ENCODE measurements around the gene CACHD1. TPM values are rescaled to one million over a fixed set of nuclear protein-coding genes. Genes with fewer than 3 reads are reported as not detected.

Gene CACHD1
- polyA plus RNA-seq, 2 of the 4 experiments (the other 2 are of a cell fraction): 0.72 to 1.6 TPM

DNA sequence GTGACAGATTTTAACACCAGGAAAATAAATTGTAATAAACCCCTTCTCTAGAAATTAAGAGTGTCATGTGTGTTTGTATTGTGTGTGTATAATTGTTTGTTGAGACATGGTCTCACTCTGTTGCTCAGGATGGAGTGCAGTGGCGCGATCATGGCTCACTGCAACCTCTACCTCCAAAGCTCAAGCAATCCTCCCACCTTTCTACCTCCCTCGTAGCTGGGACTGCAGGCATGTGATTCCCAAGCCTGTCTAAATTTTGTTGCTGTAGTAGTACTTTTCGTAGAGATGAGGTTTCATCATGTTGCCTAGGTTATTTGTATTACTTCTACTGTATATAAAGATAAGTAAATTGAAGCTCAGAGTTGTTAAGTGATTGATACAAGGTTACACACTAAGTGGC is 206.5 kb downstream of the CACHD1 start:
- TF ChIP-seq EP300 (IDR thresholded peaks at IDR 0.05) (no peak), NFE2L2 (conservative IDR thresholded peaks at IDR 0.05; ENCODE audit: low read length) (no peak), MYC (IDR thresholded peaks at IDR 0.05; ENCODE audit: borderline replicate concordance, low read length) (no peak), JUN (IDR thresholded peaks at IDR 0.05) (no peak), CTCF (IDR thresholded peaks at IDR 0.05) (no peak), PHF8 (IDR thresholded peaks at IDR 0.05; ENCODE audit: borderline replicate concordance, low read depth) (no peak), RCOR1 (IDR thresholded peaks at IDR 0.05; ENCODE audit: low read depth, low read length) (no peak), RAD21 (conservative IDR thresholded peaks at IDR 0.05 in 1 of 2, IDR thresholded peaks at IDR 0.05 in 1 of 2) (no peak), HOXB13 (CRISPR knock-in tag; IDR thresholded peaks at IDR 0.05; ENCODE audit: low read depth) (no peak), POLR2A (IDR thresholded peaks at IDR 0.05; ENCODE audit: low read length) (no peak), RNF2 (IDR thresholded peaks at IDR 0.05; ENCODE audit: borderline replicate concordance, low read depth) (no peak), REST (IDR thresholded peaks at IDR 0.05) (no peak), HOXA7 (CRISPR knock-in tag; IDR thresholded peaks at IDR 0.05) (no peak), HEYL (CRISPR knock-in tag; IDR thresholded peaks at IDR 0.05) (no peak), KDM5A (IDR thresholded peaks at IDR 0.05) (no peak), SREBF2 (IDR thresholded peaks at IDR 0.05) (no peak), ELK1 (IDR thresholded peaks at IDR 0.05; ENCODE audit: low read depth, low read length) (no peak)
- TF ChIP-seq, protein P1, sequence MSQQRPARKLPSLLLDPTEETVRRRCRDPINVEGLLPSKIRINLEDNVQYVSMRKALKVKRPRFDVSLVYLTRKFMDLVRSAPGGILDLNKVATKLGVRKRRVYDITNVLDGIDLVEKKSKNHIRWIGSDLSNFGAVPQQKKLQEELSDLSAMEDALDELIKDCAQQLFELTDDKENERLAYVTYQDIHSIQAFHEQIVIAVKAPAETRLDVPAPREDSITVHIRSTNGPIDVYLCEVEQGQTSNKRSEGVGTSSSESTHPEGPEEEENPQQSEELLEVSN (IDR thresholded peaks at IDR 0.05; ENCODE audit: borderline replicate concordance, low read depth): no peak
- TF ChIP-seq, protein P2, sequence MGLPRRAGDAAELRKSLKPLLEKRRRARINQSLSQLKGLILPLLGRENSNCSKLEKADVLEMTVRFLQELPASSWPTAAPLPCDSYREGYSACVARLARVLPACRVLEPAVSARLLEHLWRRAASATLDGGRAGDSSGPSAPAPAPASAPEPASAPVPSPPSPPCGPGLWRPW (IDR thresholded peaks at IDR 0.05): no peak
- POLR2A ChIA-PET: no interaction called here

GRCh38 chr1:64677532-64677931 is 207.6 kb downstream of the CACHD1 start:
- ChIA-PET CTCF (interaction anchor here (1.2 to 8.1 kb wide), 7 partner anchors 8 to 417 kb away, joined by 3 to 56 read pairs (median 4); no protein-coding TSS in a partner anchor), POLR2A (no interaction called here)
- ATAC-seq (no peak), FAIRE-seq (no peak), DNase-seq (ENCODE audit: low read depth in 1 of 2, low spot score in 1 of 2) (no peak)
- Histone ChIP-seq H3K4me2 (no peak overlapping the region), H3K4me1 (no peaks in the 10 kb centered on the region), H3K27ac (no peak overlapping the region), H3K9me3 (no peaks in the 10 kb centered on the region), H3K4me3 (no peak overlapping the region)
- WGBS (ENCODE audit: missing lambda C conversion rate): 86% methylated on average over 1 of the region's 1 CpG
- TF ChIP-seq, protein P3, sequence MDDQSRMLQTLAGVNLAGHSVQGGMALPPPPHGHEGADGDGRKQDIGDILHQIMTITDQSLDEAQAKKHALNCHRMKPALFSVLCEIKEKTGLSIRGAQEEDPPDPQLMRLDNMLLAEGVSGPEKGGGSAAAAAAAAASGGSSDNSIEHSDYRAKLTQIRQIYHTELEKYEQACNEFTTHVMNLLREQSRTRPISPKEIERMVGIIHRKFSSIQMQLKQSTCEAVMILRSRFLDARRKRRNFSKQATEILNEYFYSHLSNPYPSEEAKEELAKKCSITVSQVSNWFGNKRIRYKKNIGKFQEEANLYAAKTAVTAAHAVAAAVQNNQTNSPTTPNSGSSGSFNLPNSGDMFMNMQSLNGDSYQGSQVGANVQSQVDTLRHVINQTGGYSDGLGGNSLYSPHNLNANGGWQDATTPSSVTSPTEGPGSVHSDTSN (IDR thresholded peaks at IDR 0.05): no peak
- TF ChIP-seq MAFK (IDR thresholded peaks at IDR 0.05; ENCODE audit: partially characterized antibody): peak; percentile 94

More for the DNA sequence above, 206.5 kb downstream of the CACHD1 start:
- WGBS (ENCODE audit: missing lambda C conversion rate): 72% methylated on average over 4 of the region's 4 CpGs
- no peak overlapping the region for H3K27ac ChIP-seq
- CTCF ChIA-PET: interaction anchor here (0.5 to 8.1 kb wide), 21 partner anchors 7 to 915 kb away, joined by 3 to 56 read pairs (median 4); no protein-coding TSS in a partner anchor
- ATAC-seq (no peak), DNase-seq (ENCODE audit: low read depth in 1 of 2, low spot score in 1 of 2) (no peak), FAIRE-seq (no peak)
- H3K4me1 ChIP-seq: no peaks in the 10 kb centered on the region
- H3K9me3 ChIP-seq: no peaks in the 10 kb centered on the region
- no peak overlapping the region for H3K4me3 ChIP-seq
- no peak overlapping the region for H3K4me2 ChIP-seq
